HepG2 (cell line): ENCODE measurements around the gene TRMT1L. TPM values are rescaled to one million over a fixed set of nuclear protein-coding genes. Genes with fewer than 3 reads are reported as not detected.
A peak's percentile ranks its signal among the peaks of the same experiment; 100 is the strongest.

Experiments used
- ATAC-seq: fragments of 200-7000 bp; cut with Tn5 transposase; 3 replicates; pipeline ENCODE4 v1.9.1; 2020; ENCODE audit warnings: mild to moderate bottlenecking, moderate library complexity
- BruUV-seq: library from RNA; stranded (reverse); fragments of 400-500 nt; replicated peaks from 2 replicates; lab custom pipeline; 2021; lab: Mats Ljungman, UMichigan
- CTCF ChIA-PET: fragments of 300-600 bp; formaldehyde crosslinking; extraction: SDS; loops from one replicate; lab custom pipeline; 2021; ENCODE audit warnings: low total read pairs, inconsistent platforms, low intra/inter-chr PET ratio; lab: Yijun Ruan, JAX
- POLR2A ChIA-PET: fragments of 350-600 bp; sonication (Branson Sonifier 250); formaldehyde crosslinking; loops from one replicate; lab custom pipeline; 2020; ENCODE audit warnings: antibody characterized with exemption, inconsistent platforms; lab: Yijun Ruan, JAX
- DNase-seq: peaks from one replicate; pipeline ENCODE4 v3.0.0-alpha.2; 2015; ENCODE audit warnings: low spot score
- FAIRE-seq: peaks from 3 replicates; lab custom pipeline; 2011; peaks lifted over from hg19 to GRCh38; lab: Jason Lieb, UNC
- H2AFZ ChIP-seq: one replicate; pipeline ENCODE4 v1.6.1; 2011; ENCODE audit warnings: low read length, inconsistent platforms
- H3K27ac ChIP-seq: fragments of 300-600 bp; 3 replicates; pipeline ENCODE4 v1.8.0; 2011; ENCODE audit warnings: mixed run types, mild to moderate bottlenecking, mixed read lengths, low read length, inconsistent platforms; ENCODE audit not compliant: insufficient read depth; ENCODE audit errors: extremely low read length
- H3K27me3 ChIP-seq, 2 experiments: fragments of 200-600 bp in 1 of 2; 2 replicates in 1 of 2; 3 replicates in 1 of 2; pipeline versions ENCODE4 v1.6.0 to v1.8.0; 2011; ENCODE audit warnings: low read length in 2 of 2, mild to moderate bottlenecking in 2 of 2, moderate library complexity in 2 of 2, inconsistent platforms in 1 of 2; ENCODE audit not compliant: insufficient read depth in 2 of 2, control insufficient read depth in 1 of 2
- H3K36me3 ChIP-seq, 2 experiments: fragments of 200-600 bp in 1 of 2; replicated peaks in 1 of 2; 2 replicates in 1 of 2; 3 replicates in 1 of 2; pipeline versions ENCODE4 v1.5.1 to v1.8.0; 2011; ENCODE audit warnings: low read length in 2 of 2, inconsistent platforms in 1 of 2; ENCODE audit not compliant: insufficient read depth in 2 of 2, control insufficient read depth in 1 of 2
- H3K4me1 ChIP-seq: 2 replicates; pipeline ENCODE4 v1.5.1; 2012; ENCODE audit warnings: low read length, inconsistent platforms; ENCODE audit not compliant: insufficient read depth
- H3K4me2 ChIP-seq: 2 replicates; pipeline ENCODE4 v1.6.0; 2011; ENCODE audit warnings: low read depth, low read length, inconsistent platforms
- H3K4me3 ChIP-seq, 3 experiments: fragments of 200-600 bp in 1 of 3; sonication (generic), shearing (Covaris generic) in 1 of 3; replicated peaks in 1 of 3; 2 replicates each; pipeline ENCODE4 v1.5.1; 2011 to 2016; ENCODE audit warnings: low read length in 3 of 3, inconsistent platforms in 2 of 3, low read depth in 2 of 3, mild to moderate bottlenecking in 2 of 3, control low read depth in 1 of 3, mixed read lengths in 1 of 3; ENCODE audit not compliant: insufficient read depth in 1 of 3
- H3K79me2 ChIP-seq: one replicate; pipeline ENCODE4 v1.6.1; 2011; ENCODE audit warnings: low read length, inconsistent platforms; ENCODE audit not compliant: insufficient read depth
- H3K9ac ChIP-seq: 2 replicates; pipeline ENCODE4 v1.6.0; 2011; ENCODE audit warnings: mild to moderate bottlenecking, low read depth, low read length, inconsistent platforms; ENCODE audit not compliant: insufficient read depth
- H3K9me3 ChIP-seq: 2 replicates; pipeline ENCODE4 v1.5.1; 2012; ENCODE audit warnings: mild to moderate bottlenecking, low read length
- H4K20me1 ChIP-seq: 2 replicates; pipeline ENCODE4 v1.6.0; 2011; ENCODE audit warnings: inconsistent platforms, mild to moderate bottlenecking, low read length, moderate library complexity; ENCODE audit not compliant: insufficient read depth
- AGO1 ChIP-seq: fragments of 200-400 bp; formaldehyde crosslinking; IDR thresholded peaks from 2 replicates; pipeline ENCODE4 v1.6.1; 2017; ENCODE audit warnings: mild to moderate bottlenecking, low read depth, low read length, moderate library complexity; ENCODE audit not compliant: poor library complexity, severe bottlenecking
- FOXA1 ChIP-seq, 2 experiments: fragments of 450-650 bp in 1 of 2; sonication (generic) in 1 of 2; formaldehyde crosslinking in 1 of 2; IDR thresholded peaks; 2 replicates each; pipeline versions ENCODE4 v1.4.0 to v1.6.1; 2016 to 2020; ENCODE audit warnings: missing genetic modification reagents in 1 of 2
- FOXO1 ChIP-seq: sonication (generic); formaldehyde crosslinking; IDR thresholded peaks from 2 replicates; pipeline ENCODE4 v1.4.0; 2020; ENCODE audit warnings: missing genetic modification reagents
- GMEB1 ChIP-seq: sonication (generic); formaldehyde crosslinking; IDR thresholded peaks from 2 replicates; pipeline ENCODE4 v1.5.1; 2020; ENCODE audit warnings: missing genetic modification reagents, mild to moderate bottlenecking, borderline replicate concordance
- MAFF ChIP-seq: IDR thresholded peaks from 2 replicates; pipeline ENCODE4 v1.6.1; 2011; ENCODE audit warnings: low read depth, low read length, improper control_type of control experiment
- MAFK ChIP-seq, 2 experiments: IDR thresholded peaks in 1 of 2; conservative IDR thresholded peaks in 1 of 2; 2 replicates each; pipeline ENCODE4 v1.6.1; 2011; ENCODE audit warnings: improper control_type of control experiment in 2 of 2, low read length in 2 of 2
- MXI1 ChIP-seq: IDR thresholded peaks from 3 replicates; pipeline ENCODE4 v1.6.1; 2012; ENCODE audit warnings: low read depth, low read length, inconsistent platforms, borderline replicate concordance
- PHF5A ChIP-seq: IDR thresholded peaks from one replicate; pipeline ENCODE4 v1.6.1; 2018; ENCODE audit warnings: low read depth, missing genetic modification reagents; ENCODE audit not compliant: unreplicated experiment
- ZNF335 ChIP-seq: sonication (generic); formaldehyde crosslinking; IDR thresholded peaks from 2 replicates; pipeline ENCODE4 v1.4.0; 2020; ENCODE audit warnings: missing genetic modification reagents
- ZNF83 ChIP-seq: sonication (generic); formaldehyde crosslinking; IDR thresholded peaks from 2 replicates; pipeline ENCODE4 v1.4.0; 2020; ENCODE audit warnings: missing genetic modification reagents, mild to moderate bottlenecking, borderline replicate concordance
- in situ Hi-C: cut with HindIII; loops from 2 replicates; pipeline ENCODE4 v1.10.0; 2017; ENCODE audit warnings: low pct_unique_long_range_greater_than_20kb; ENCODE audit not compliant: extremely low pct_ligation_motif_present
- intact Hi-C: fragments of 100-400 bp; cut with micrococcal nuclease; formaldehyde crosslinking; loops from one replicate; pipeline ENCODE4 v1.10.0; 2022; ENCODE audit not compliant: unreplicated experiment
- polyA plus RNA-seq, 8 experiments: library from polyadenylated mRNA; depleted of rRNA in 3 of 8; stranded (reverse) in 7 of 8; unstranded in 1 of 8; fragments of >200 nt; fragmentation: Illumina TruSeq in 4 of 8; extraction: Trizol in 4 of 8; gene quantifications; 2 replicates each; pipeline versions ENCODE4 v1.2.1 to v1.2.3, GENCODE V29; 2011 to 2016; ENCODE audit warnings: low read depth in 4 of 8, missing spikeins in 1 of 8, mixed read lengths in 1 of 8; ENCODE audit not compliant: insufficient read depth in 1 of 8
- total RNA-seq, 5 experiments: library from RNA; depleted of rRNA; stranded (reverse); fragments of >200 nt; fragmentation: Illumina TruSeq; extraction: Trizol; gene quantifications; 2 replicates each; pipeline ENCODE4 v1.2.3, GENCODE V29; 2016; ENCODE audit warnings: low read depth in 1 of 5
- TF ChIP-seq, protein P1 (sequence below): IDR thresholded peaks from 2 replicates; pipeline ENCODE4 v1.6.1; 2012; ENCODE audit warnings: low read length, improper control_type of control experiment
- TF ChIP-seq, protein P2 (sequence below): sonication (generic); formaldehyde crosslinking; IDR thresholded peaks from 2 replicates; pipeline ENCODE4 v1.4.0; 2020; ENCODE audit warnings: mild to moderate bottlenecking, missing genetic modification reagents

Gene TRMT1L
- total and polyA plus RNA-seq, 2 of the 13 experiments (the other 11 are each of a cell fraction or from before 2014, with no cell fraction given): 17.9 to 19.2 TPM

DNA sequence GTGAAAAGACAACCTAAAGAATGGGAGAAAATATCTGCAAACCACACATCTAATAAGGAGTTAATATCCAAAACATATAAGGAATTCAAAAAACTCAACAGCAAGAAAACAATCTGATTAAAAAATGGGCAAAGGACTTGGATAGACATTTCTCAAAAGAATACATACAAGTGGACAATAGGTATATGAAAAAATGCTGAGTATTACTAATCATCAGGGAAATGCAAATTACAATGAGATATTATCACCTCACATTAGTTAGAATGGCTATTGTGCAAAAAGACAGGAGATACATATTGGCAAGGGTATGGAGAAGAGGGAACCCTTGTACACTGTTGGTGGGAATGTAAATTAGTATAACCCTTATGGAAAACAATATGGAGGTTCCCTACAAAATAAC is 44.9 kb downstream of the TRMT1L start:
- BruUV-seq: no TSS peak
- H3K9ac ChIP-seq: no peak overlapping the region
- intact Hi-C loops: no loop called here
- H3K79me2 ChIP-seq: no peaks in the 10 kb centered on the region
- DNase-seq (no peak), FAIRE-seq (no peak), ATAC-seq (no peak)
- no peaks in the 10 kb centered on the region for H3K4me1 ChIP-seq
- no peak overlapping the region for H3K27ac ChIP-seq
- H4K20me1 ChIP-seq: no peaks in the 10 kb centered on the region
- TF ChIP-seq MAFK (conservative IDR thresholded peaks at IDR 0.05 in 1 of 2, IDR thresholded peaks at IDR 0.05 in 1 of 2; ENCODE audit: low read length in 2 of 2) (peak; percentile 54 to 74; a peak in 3 of 4 replicates), ZNF335 (CRISPR knock-in tag) (no peak), MAFF (peak; percentile 63; the same call in 1 of the 2 replicates)
- H3K27me3 ChIP-seq: no peaks in the 10 kb centered on the region
- CTCF ChIA-PET: no interaction called here
- H3K4me3 ChIP-seq: no peak overlapping the region
- no peak overlapping the region for H2AFZ ChIP-seq
- H3K9me3 ChIP-seq: peaks cover 11% of the 10 kb centered on the region; the same call in 1 of the 2 replicates
- H3K36me3 ChIP-seq: no peaks in the 10 kb centered on the region
- in situ Hi-C loops: no loop called here
- POLR2A ChIA-PET: no interaction called here
- H3K4me2 ChIP-seq: no peak overlapping the region

GRCh38 chr1:185110145-185110544 is 46.6 kb downstream of the TRMT1L start:
- intact Hi-C loops: no loop called here
- TF ChIP-seq, protein P1, sequence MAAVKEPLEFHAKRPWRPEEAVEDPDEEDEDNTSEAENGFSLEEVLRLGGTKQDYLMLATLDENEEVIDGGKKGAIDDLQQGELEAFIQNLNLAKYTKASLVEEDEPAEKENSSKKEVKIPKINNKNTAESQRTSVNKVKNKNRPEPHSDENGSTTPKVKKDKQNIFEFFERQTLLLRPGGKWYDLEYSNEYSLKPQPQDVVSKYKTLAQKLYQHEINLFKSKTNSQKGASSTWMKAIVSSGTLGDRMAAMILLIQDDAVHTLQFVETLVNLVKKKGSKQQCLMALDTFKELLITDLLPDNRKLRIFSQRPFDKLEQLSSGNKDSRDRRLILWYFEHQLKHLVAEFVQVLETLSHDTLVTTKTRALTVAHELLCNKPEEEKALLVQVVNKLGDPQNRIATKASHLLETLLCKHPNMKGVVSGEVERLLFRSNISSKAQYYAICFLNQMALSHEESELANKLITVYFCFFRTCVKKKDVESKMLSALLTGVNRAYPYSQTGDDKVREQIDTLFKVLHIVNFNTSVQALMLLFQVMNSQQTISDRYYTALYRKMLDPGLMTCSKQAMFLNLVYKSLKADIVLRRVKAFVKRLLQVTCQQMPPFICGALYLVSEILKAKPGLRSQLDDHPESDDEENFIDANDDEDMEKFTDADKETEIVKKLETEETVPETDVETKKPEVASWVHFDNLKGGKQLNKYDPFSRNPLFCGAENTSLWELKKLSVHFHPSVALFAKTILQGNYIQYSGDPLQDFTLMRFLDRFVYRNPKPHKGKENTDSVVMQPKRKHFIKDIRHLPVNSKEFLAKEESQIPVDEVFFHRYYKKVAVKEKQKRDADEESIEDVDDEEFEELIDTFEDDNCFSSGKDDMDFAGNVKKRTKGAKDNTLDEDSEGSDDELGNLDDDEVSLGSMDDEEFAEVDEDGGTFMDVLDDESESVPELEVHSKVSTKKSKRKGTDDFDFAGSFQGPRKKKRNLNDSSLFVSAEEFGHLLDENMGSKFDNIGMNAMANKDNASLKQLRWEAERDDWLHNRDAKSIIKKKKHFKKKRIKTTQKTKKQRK: no peak
- no peak for TF ChIP-seq FOXA1 (IDR thresholded peaks at IDR 0.05)
- TF ChIP-seq FOXA1 (CRISPR knock-in tag; IDR thresholded peaks at IDR 0.05): no peak
- TF ChIP-seq PHF5A: no peak
- TF ChIP-seq MXI1: no peak
- no peak for TF ChIP-seq FOXO1 (CRISPR knock-in tag)
- no peak for TF ChIP-seq GMEB1 (CRISPR knock-in tag)
- TF ChIP-seq ZNF83 (CRISPR knock-in tag): no peak
- no peak for TF ChIP-seq AGO1
- TF ChIP-seq, protein P2, sequence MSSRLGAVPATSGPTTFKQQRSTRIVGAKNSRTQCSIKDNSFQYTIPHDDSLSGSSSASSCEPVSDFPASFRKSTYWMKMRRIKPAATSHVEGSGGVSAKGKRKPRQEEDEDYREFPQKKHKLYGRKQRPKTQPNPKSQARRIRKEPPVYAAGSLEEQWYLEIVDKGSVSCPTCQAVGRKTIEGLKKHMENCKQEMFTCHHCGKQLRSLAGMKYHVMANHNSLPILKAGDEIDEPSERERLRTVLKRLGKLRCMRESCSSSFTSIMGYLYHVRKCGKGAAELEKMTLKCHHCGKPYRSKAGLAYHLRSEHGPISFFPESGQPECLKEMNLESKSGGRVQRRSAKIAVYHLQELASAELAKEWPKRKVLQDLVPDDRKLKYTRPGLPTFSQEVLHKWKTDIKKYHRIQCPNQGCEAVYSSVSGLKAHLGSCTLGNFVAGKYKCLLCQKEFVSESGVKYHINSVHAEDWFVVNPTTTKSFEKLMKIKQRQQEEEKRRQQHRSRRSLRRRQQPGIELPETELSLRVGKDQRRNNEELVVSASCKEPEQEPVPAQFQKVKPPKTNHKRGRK: no peak

More at GRCh38 chr1:185110145-185110544, 46.6 kb downstream of the TRMT1L start:
- Histone ChIP-seq H3K36me3 (no peaks in the 10 kb centered on the region), H3K9ac (no peak overlapping the region), H3K4me2 (no peak overlapping the region), H3K9me3 (peaks cover 11% of the 10 kb centered on the region; the same call in 1 of the 2 replicates), H2AFZ (no peak overlapping the region), H3K4me1 (no peaks in the 10 kb centered on the region), H3K27ac (no peak overlapping the region), H3K79me2 (no peaks in the 10 kb centered on the region), H3K4me3 (no peak overlapping the region), H3K27me3 (no peaks in the 10 kb centered on the region), H4K20me1 (no peaks in the 10 kb centered on the region)
- in situ Hi-C loops: no loop called here
- FAIRE-seq (no peak), ATAC-seq (peak; percentile 32; the same call in 1 of the 3 replicates), DNase-seq (no peak)
- BruUV-seq: no TSS peak
- ChIA-PET POLR2A (no interaction called here), CTCF (no interaction called here)
